D721Med (cell line): ENCODE results near the gene SELENOF.
"Not testable (repeated sequence)": the region's sequence is repeated elsewhere in the genome, so short reads cannot be mapped to it uniquely, and the experiment has no call there.

Experiments
- DNase-seq: peaks from one replicate; pipeline ENCODE4 v3.0.0; 2011; ENCODE audit warnings: low spot score; ENCODE audit not compliant: insufficient read length
- FAIRE-seq: peaks from 2 replicates; lab custom pipeline; 2011; peaks lifted over from hg19 to GRCh38; lab: Jason Lieb, UNC
- CTCF ChIP-seq: IDR thresholded peaks from 2 replicates; pipeline ENCODE4 v1.5.1; 2012; ENCODE audit warnings: mild to moderate bottlenecking, control low read depth; ENCODE audit not compliant: insufficient read depth; ENCODE audit errors: missing control alignments

The SELENOF gene

GRCh38 chr1:86828024-86828423 is 85.9 kb downstream of the SELENOF start:
- TF ChIP-seq CTCF, result no peak
- DNase-seq (no peak), FAIRE-seq (no peak)

- DNase-seq (no peak), FAIRE-seq (no peak)
- no peak for TF ChIP-seq CTCF
These were observed 87.1 kb downstream of the SELENOF start for GRCh38 chr1:86826856-86827255.

- DNase-seq (no peak), FAIRE-seq (no peak)
- no peak for TF ChIP-seq CTCF
These were observed 88.6 kb downstream of the SELENOF start for GRCh38 chr1:86825319-86825718.

GRCh38 chr1:86823821-86824500 is 90.0 kb downstream of the SELENOF start:
- no peak for TF ChIP-seq CTCF
- no peak for DNase-seq
- FAIRE-seq, result no peak

- FAIRE-seq (no peak), DNase-seq (no peak)
- no peak for TF ChIP-seq CTCF
These were observed 90.5 kb downstream of the SELENOF start for GRCh38 chr1:86823386-86823785.

- no peak for TF ChIP-seq CTCF
- FAIRE-seq (no peak), DNase-seq (no peak)
These were observed 91.5 kb downstream of the SELENOF start for GRCh38 chr1:86822459-86822858.

GRCh38 chr1:86821956-86822355 is 92.0 kb downstream of the SELENOF start:
- DNase-seq, result no peak
- no peak for TF ChIP-seq CTCF
- no peak for FAIRE-seq

GRCh38 chr1:86819970-86820369 is 94.0 kb downstream of the SELENOF start:
- not testable (repeated sequence) for DNase-seq, FAIRE-seq

GRCh38 chr1:86817246-86817826 is 96.6 kb downstream of the SELENOF start:
- not testable (repeated sequence) for FAIRE-seq

GRCh38 chr1:86814118-86814517 is 99.8 kb downstream of the SELENOF start:
- not testable (repeated sequence) for DNase-seq, FAIRE-seq

More at GRCh38 chr1:86817246-86817826, 96.6 kb downstream of the SELENOF start:
- not testable (repeated sequence) for DNase-seq
